GM21526 (cell line): ENCODE results near the gene CROT.
A peak's percentile ranks its signal among the peaks of the same experiment; 100 is the strongest.

Experiments used
- ATAC-seq: cut with Tn5 transposase; IDR thresholded peaks from one replicate; pipeline ENCODE4 v1.9.1; 2021; ENCODE audit warnings: moderate library complexity; ENCODE audit not compliant: unreplicated experiment, low FRiP score

CROT gene

GRCh38 chr7:87413029-87413428 lies 67.6 kb downstream of the CROT start:
- no peak for ATAC-seq

- ATAC-seq = no peak
These were observed 68.7 kb downstream of the CROT start for GRCh38 chr7:87413951-87414793.

- no peak for ATAC-seq
These were observed 69.3 kb downstream of the CROT start for GRCh38 chr7:87414794-87415188.

- ATAC-seq = peak; percentile 78
These were observed 71.5 kb downstream of the CROT start for GRCh38 chr7:87416682-87417587.

GRCh38 chr7:87420173-87420572 lies 74.7 kb downstream of the CROT start:
- ATAC-seq = no peak

GRCh38 chr7:87424075-87424474 lies 78.6 kb downstream of the CROT start:
- no peak for ATAC-seq

- peak; percentile 48 for ATAC-seq
These were observed 80.7 kb downstream of the CROT start for GRCh38 chr7:87426160-87426559.

GRCh38 chr7:87427288-87427687 lies 81.8 kb downstream of the CROT start:
- no peak for ATAC-seq

GRCh38 chr7:87432536-87432935 lies 87.1 kb downstream of the CROT start:
- no peak for ATAC-seq

GRCh38 chr7:87435546-87435945 lies 90.1 kb downstream of the CROT start:
- ATAC-seq = no peak

GRCh38 chr7:87445897-87446296 lies 100.4 kb downstream of the CROT start:
- ATAC-seq = peak; percentile 94

GRCh38 chr7:87447116-87447635 lies 101.7 kb downstream of the CROT start:
- ATAC-seq = no peak

GRCh38 chr7:87448388-87448787 lies 102.9 kb downstream of the CROT start:
- no peak for ATAC-seq
